GM18508 (cell line): ENCODE data around the gene CHST9.

Experiments
- ATAC-seq: cut with Tn5 transposase; IDR thresholded peaks from one replicate; pipeline ENCODE4 v1.9.1; 2021; ENCODE audit warnings: moderate number of reproducible peaks; ENCODE audit not compliant: insufficient read depth, unreplicated experiment

The CHST9 gene

GRCh38 chr18:26888259-26888658 is 296.8 kb downstream of the CHST9 start:
- no peak for ATAC-seq

GRCh38 chr18:26875040-26875654 is 310.0 kb downstream of the CHST9 start:
- no peak for ATAC-seq

- no peak for ATAC-seq
Observed at GRCh38 chr18:26874283-26874682, 310.8 kb downstream of the CHST9 start.

GRCh38 chr18:26869640-26870039 is 315.5 kb downstream of the CHST9 start:
- no peak for ATAC-seq

GRCh38 chr18:26868968-26869586 is 316.0 kb downstream of the CHST9 start:
- ATAC-seq = no peak

GRCh38 chr18:26867471-26867870 is 317.6 kb downstream of the CHST9 start:
- ATAC-seq = no peak

GRCh38 chr18:26865557-26865956 is 319.6 kb downstream of the CHST9 start, which contains the start of gene AQP4:
Gene AQP4 (minus strand): TSS chr18:26865707. CDS start chr18:26865689, 18 bp downstream.
- no peak for ATAC-seq

- ATAC-seq = no peak
Observed at GRCh38 chr18:26864658-26865057, 320.4 kb downstream of the CHST9 start.

GRCh38 chr18:26863921-26864497 is 321.1 kb downstream of the CHST9 start:
- no peak for ATAC-seq

- ATAC-seq = no peak
Observed at GRCh38 chr18:26863122-26863879, 321.8 kb downstream of the CHST9 start.

GRCh38 chr18:26862084-26862483 is 323.0 kb downstream of the CHST9 start:
- no peak for ATAC-seq
